Choroid plexus epithelial cell (primary cell): Measurements from ENCODE around the gene NEK1.

Source experiments
- DNase-seq: peaks from one replicate; pipeline ENCODE4 v3.0.0-alpha.2; 2010; ENCODE audit warnings: low read depth
- H3K4me3 ChIP-seq: 2 replicates; pipeline ENCODE4 v1.5.1; 2011; ENCODE audit warnings: low read depth, mild to moderate bottlenecking, control low read depth, low read length, moderate library complexity
- TF ChIP-seq, protein P1 (sequence below): conservative IDR thresholded peaks from 2 replicates; pipeline ENCODE4 v1.5.1; 2011; ENCODE audit warnings: low read depth, mild to moderate bottlenecking, control low read depth, inconsistent platforms, low read length, moderate library complexity

Gene NEK1

DNA sequence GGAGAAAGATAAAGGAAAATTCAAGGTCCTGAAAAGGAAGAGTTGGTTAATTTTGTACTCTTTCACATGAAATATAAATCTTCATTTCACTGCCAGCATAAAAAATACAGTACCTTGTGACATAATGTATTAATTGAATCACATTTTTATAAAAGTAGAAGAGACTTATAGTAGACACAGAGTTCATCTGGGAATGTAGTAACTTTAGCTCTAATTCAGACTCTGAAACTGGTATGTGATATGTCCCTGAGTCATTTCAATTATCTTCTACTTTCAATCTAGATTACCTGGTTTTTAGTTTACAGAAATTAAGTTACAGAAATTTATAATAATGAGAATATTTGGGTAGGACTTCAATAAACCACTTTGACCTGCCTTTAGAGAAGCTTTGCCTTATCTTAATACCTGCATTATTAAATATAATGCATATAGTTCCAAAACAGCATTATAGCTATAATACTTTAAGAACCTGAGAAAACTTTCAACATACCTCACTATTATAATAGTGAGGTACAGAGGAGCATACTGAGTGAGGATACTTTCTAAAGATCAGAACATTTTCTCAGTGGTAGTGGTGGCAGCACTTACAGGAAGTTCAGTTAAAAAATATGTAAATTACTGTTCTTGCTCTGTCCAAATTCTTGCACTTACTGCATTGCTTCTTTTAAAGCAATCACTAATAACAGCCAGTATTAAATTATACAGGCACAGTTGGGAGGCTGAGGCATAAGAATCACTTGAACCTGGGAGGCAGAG, 11.2 kb downstream of the NEK1 start:
- TF ChIP-seq, protein P1, sequence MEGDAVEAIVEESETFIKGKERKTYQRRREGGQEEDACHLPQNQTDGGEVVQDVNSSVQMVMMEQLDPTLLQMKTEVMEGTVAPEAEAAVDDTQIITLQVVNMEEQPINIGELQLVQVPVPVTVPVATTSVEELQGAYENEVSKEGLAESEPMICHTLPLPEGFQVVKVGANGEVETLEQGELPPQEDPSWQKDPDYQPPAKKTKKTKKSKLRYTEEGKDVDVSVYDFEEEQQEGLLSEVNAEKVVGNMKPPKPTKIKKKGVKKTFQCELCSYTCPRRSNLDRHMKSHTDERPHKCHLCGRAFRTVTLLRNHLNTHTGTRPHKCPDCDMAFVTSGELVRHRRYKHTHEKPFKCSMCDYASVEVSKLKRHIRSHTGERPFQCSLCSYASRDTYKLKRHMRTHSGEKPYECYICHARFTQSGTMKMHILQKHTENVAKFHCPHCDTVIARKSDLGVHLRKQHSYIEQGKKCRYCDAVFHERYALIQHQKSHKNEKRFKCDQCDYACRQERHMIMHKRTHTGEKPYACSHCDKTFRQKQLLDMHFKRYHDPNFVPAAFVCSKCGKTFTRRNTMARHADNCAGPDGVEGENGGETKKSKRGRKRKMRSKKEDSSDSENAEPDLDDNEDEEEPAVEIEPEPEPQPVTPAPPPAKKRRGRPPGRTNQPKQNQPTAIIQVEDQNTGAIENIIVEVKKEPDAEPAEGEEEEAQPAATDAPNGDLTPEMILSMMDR, result no peak
- no peak for DNase-seq
- H3K4me3 ChIP-seq, result no peak overlapping the region

DNA sequence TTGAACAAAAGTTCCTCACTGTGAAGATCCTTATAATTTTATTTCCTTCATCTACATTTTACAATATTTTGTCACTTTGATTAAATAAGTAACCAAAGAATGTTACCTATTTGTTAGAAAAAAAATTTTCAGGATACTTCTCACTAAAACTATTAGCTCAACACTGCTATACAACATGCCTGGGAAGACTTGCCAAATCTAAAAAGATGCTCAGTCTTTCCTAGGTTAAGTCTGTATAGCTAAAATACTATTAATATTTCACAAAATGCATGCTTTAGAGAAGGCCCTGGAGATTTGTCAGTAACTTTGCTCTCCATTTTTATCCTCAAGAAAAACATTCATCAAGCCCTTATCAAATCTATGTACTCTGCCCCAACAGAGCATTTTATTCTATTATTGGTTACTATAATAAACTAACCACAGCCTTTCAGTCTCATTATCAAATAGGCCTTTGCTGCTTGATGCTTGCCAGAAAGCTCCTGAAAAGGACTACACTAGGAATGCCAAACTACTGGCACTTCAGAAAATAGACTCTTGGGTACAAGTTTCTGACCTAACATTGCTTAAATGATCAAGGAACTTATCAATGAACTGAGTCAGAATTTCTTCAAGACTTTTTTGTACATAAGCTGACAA, 17.7 kb downstream of the NEK1 start:
- DNase-seq, result no peak
- TF ChIP-seq, protein P1, result no peak
- no peak overlapping the region for H3K4me3 ChIP-seq

DNA sequence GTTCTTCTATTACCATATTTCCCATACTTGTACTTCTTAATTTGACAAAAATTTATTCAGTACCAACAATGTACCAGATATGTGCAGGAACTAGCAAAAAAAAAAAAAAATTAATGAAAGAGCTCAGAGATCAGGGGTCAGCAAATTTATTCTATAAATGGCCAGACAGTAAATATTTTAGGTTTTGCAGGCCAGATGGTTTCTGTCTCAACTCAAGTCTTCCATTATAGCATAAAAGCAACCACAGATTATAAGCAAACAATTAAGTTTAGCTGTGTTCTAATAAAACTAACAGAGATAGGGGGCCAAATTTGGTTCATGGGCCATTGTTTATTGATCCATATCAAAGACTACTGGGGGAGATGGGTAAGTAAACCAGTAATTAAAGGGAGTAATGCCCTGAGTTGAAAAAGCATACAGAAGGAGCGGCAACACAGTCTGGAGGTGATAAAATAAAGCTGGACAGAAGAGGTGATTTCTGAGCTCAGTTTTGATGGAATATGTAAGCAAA, 19.3 kb downstream of the NEK1 start:
- H3K4me3 ChIP-seq, result no peak overlapping the region
- TF ChIP-seq, protein P1, result no peak
- DNase-seq, result no peak

DNA sequence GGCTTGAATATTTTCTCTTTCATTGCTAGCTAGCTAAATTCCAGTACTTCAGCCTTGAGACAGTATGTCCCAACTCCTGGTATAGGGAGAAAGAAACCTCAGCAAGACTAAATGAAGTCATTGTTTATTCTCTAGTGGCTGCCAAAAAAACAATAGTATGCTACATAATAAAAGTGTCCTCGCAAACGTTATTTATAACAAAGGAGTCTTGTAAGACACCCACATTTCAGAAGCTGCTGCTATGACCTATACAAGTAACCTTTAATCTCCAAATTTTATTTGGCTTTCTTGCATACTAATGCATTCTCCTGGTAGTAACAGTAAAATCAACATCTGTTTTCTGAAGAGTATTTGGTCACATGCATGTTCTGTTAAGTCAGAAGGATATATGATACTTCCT, 28.8 kb downstream of the NEK1 start:
- no peak overlapping the region for H3K4me3 ChIP-seq
- peak; percentile 83 for DNase-seq
- TF ChIP-seq, protein P1, result no peak

DNA sequence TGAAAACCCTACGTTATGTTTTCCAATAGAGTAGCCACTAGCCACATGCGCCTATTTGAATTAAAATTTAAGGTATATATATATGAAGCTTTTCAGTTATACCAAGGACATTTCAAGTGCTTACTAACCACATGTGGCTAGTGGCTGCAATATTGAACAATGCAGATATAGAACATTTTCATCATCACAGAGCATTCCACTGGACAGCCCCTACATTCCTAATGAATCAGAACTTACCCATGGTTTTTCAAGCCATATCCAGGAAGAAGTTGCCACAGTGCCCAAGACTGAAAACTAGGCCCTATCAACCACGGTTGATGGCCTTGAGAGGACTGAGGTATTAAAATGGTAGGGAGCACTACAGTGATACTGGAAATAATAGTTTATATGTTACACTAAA, 29.7 kb downstream of the NEK1 start:
- H3K4me3 ChIP-seq, result no peak overlapping the region
- TF ChIP-seq, protein P1, result no peak
- peak; percentile 80 for DNase-seq

DNA sequence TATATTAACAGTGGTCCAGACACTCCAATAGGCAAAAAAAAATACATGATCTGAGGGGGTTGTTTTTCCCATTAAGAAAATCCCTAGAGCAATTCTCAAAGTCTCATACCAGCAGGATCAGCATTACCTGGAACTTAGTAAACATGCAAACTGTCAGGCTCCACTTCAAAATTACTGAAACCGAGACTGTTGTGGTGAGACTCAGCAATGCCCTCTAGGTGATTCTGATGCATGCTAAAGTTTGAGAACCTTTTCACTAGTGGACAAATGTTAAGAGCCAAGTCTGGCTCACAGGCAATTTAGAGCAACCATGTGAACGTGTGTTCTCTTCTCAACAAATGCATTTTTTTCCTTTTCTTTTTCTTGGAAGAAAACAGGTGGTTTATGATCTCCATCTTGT, 30.2 kb downstream of the NEK1 start:
- TF ChIP-seq, protein P1, result no peak
- H3K4me3 ChIP-seq, result no peak overlapping the region
- DNase-seq, result no peak

DNA sequence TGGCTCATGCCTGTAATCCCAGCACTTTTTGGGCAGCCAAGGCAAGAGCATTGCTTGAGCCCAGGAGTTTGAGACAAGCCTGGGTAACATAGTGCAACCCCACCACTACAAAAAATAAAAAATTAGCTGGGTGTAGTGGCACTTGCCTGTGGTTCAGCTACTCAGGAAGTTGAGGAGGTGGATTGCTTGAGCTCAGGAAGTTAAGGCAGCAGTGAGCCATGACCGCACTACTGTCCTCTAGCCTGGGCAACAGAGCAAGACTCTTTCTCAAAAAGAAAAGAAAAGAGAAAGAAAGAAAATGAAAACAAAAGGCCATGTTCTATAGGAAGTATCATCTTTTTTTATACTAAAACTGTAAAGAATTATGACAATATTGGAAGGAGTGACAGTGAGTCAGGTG, 38.5 kb downstream of the NEK1 start:
- no peak for DNase-seq
- TF ChIP-seq, protein P1, result no peak
- no peak overlapping the region for H3K4me3 ChIP-seq
